ENCODE measurements around the gene TMEM266.
A peak's percentile ranks its signal among the peaks of the same experiment; 100 is the strongest.

The TMEM266 gene

DNA sequence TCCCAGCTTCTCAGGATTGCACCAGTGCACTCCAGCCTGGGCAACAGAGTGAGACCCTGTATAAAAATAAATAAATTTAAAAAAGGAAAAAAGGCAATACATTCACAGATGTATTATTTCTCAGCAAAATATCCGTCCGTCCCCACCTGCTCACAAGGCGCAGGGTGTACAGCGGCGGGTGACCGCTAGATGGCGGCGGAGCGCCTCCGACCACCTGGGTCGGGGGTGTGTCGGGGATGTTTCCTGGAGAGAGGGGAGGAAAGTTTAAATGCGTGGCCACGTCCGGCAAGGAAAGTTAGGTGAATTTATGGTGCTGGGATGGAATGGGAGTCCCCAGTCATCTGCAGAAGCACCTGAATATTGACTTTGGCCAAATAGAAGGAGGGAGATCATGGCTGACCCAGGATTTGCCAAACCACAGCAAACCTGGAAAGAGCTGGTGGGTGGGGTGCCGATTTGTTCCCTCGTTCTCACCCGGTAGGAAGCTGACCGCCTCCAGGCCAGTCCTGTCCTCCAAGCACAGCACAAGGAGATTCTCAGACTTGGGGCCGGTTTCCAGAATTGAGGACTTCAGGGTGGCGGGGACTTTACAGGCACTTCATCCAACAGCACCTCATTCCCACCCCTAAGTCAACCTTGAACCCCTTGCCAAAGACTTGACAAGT is 88.3 kb downstream of the TMEM266 start:
- H3K4me3 ChIP-seq (ENCODE audit: low read length), result no peak overlapping the region
- no peak for DNase-seq (ENCODE audit: low read depth)
- TF ChIP-seq, protein P1, sequence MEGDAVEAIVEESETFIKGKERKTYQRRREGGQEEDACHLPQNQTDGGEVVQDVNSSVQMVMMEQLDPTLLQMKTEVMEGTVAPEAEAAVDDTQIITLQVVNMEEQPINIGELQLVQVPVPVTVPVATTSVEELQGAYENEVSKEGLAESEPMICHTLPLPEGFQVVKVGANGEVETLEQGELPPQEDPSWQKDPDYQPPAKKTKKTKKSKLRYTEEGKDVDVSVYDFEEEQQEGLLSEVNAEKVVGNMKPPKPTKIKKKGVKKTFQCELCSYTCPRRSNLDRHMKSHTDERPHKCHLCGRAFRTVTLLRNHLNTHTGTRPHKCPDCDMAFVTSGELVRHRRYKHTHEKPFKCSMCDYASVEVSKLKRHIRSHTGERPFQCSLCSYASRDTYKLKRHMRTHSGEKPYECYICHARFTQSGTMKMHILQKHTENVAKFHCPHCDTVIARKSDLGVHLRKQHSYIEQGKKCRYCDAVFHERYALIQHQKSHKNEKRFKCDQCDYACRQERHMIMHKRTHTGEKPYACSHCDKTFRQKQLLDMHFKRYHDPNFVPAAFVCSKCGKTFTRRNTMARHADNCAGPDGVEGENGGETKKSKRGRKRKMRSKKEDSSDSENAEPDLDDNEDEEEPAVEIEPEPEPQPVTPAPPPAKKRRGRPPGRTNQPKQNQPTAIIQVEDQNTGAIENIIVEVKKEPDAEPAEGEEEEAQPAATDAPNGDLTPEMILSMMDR (conservative IDR thresholded peaks at IDR 0.05; ENCODE audit: low read depth, low read length), result peak; percentile 100

DNA sequence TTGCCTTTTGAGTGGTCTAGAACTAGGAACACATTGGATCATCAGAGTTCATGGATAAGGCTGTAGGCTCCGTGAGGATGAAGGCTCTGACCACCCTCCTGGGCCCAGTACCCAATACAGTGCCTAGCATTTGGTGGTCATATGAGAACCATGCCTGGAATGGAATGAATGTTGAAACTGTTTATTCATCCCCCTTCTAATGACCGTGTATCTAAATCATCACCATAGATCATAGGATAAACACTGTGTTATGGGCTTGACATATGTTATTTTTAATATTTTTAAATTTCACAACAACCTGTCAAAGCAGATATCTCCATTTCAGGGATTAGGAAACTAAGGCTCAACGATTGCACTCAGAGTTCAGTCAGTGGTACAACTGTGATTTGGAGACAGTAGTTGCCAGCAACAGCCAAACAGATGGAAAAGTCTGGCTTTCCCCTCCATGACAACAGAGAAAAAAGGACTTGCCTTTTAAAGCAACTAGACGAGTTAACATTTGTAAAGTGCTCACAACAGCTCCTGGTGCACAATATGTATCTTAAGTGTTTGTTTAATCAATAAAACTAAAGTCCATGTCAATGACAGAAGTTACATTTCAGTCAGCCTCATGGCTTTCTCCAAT is 89.6 kb downstream of the TMEM266 start:
- DNase-seq (ENCODE audit: low read depth), result no peak
- no peak overlapping the region for H3K4me3 ChIP-seq (ENCODE audit: low read length)
- TF ChIP-seq, protein P1 (conservative IDR thresholded peaks at IDR 0.05; ENCODE audit: low read depth, low read length), result no peak

DNA sequence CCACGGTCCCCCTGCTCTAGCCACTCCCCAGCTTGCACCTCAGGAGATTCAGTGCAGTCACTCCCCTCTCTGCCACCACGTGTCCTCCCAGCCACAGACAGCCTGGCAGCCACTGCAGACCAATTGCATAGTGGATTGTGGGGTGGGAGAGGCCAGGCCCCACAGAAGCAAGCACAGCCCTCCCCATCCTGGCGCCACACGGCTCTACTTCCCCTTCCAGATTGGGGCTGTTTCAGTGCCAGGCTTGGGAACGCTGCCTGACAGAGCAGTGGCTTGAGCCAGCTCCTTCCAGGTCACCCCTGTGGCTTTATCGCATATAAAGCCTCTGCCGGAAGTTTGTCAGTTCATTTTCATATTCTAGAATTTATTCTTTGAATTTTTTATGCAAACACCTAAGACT is 90.7 kb downstream of the TMEM266 start:
- no peak overlapping the region for H3K4me3 ChIP-seq (ENCODE audit: low read length)
- TF ChIP-seq, protein P1 (conservative IDR thresholded peaks at IDR 0.05; ENCODE audit: low read depth, low read length), result no peak
- no peak for DNase-seq (ENCODE audit: low read depth)

DNA sequence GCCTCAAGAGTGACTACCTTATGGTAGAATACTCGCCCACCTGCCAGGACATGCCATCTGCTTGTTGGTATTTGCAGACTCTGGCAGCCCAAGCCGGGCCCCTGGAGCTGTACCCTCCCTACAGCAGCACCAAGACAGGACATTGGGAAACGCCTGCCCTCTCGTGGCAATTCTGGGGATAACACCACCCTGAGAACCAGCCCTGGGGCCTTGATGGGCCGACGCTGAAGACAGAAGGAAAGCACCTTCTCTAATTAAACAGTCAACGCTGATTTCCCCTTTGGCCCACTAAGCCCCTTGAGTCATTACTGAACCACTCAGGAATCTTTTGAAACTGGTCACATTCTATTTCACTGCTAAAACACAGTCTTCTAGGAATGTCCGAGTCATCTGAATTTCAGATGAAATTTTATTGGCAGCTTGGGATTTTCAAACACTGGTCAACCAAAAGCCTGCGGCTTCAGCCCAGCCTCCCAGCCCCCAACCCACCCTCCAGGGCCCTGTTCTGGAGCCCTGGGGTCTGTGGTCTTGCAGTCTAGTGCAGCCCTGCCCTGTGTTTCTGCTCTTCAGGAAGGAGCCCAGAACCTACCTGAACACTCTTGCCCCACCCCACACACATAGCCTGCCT is 91.3 kb downstream of the TMEM266 start:
- peak; percentile 62 for DNase-seq (ENCODE audit: low read depth)
- H3K4me3 ChIP-seq (ENCODE audit: low read length), result no peak overlapping the region
- TF ChIP-seq, protein P1 (conservative IDR thresholded peaks at IDR 0.05; ENCODE audit: low read depth, low read length), result peak; percentile 90

DNA sequence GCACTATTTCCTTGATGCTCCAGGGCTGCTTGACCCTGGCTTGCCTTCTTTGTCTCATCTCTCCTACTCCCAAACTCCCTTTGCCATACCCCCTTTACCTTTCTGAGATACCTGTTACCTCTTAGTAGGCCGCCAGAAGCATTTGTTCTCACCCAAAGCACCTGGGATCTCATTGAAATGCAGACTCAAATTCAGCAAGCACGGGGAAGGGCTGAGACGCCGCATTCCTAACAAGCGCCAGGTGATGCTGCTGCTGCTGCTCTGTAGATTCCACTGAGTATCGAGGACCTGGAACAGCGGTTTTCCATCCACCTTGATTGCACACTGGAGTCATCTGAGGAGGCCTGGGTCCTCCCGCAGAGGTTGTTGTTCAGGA is 91.8 kb downstream of the TMEM266 start:
- TF ChIP-seq, protein P1 (conservative IDR thresholded peaks at IDR 0.05; ENCODE audit: low read depth, low read length), result no peak
- no peak overlapping the region for H3K4me3 ChIP-seq (ENCODE audit: low read length)
- DNase-seq (ENCODE audit: low read depth), result no peak

DNA sequence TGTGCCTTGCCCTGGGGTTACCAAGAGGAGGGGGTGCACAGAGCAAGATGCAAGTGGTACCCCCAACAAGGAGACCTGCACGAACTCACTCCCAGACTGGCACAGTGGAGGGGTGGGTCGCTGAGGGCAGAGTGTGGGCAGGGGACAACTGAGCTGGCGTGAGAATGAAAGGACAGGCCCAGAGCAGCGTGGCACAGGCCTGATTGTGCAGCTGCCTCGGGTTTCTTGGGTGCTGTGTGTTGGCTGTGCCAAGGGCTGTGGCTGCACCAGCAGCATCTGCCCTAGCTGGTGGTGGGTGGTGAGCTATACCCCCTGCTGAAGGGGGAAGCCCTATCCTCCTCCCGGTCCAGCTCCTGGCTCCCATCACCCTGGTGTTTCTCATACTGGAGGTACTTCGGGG is 92.4 kb downstream of the TMEM266 start:
- no peak overlapping the region for H3K4me3 ChIP-seq (ENCODE audit: low read length)
- TF ChIP-seq, protein P1 (conservative IDR thresholded peaks at IDR 0.05; ENCODE audit: low read depth, low read length), result no peak
- DNase-seq (ENCODE audit: low read depth), result no peak
